LNCAP (cell line): ENCODE data around the gene EIF3D.

Source experiments
- CTCF ChIP-seq: fragments of 450-650 bp; IDR thresholded peaks from 2 replicates; pipeline ENCODE4 v1.5.1; 2017; ENCODE audit warnings: mild to moderate bottlenecking

Gene EIF3D

GRCh38 chr22:36475341-36475740 lies 53.6 kb downstream of the EIF3D start:
- TF ChIP-seq CTCF, result no peak

GRCh38 chr22:36472689-36473088 lies 56.3 kb downstream of the EIF3D start:
- no peak for TF ChIP-seq CTCF

GRCh38 chr22:36471341-36471821 lies 57.6 kb downstream of the EIF3D start:
- TF ChIP-seq CTCF, result no peak

GRCh38 chr22:36470994-36471331 lies 58.0 kb downstream of the EIF3D start:
- no peak for TF ChIP-seq CTCF

- TF ChIP-seq CTCF, result peak; percentile 91
Observed at GRCh38 chr22:36470162-36470993, 58.6 kb downstream of the EIF3D start.

GRCh38 chr22:36469094-36469710 lies 59.8 kb downstream of the EIF3D start:
- no peak for TF ChIP-seq CTCF

GRCh38 chr22:36467946-36468345 lies 61.0 kb downstream of the EIF3D start:
- no peak for TF ChIP-seq CTCF
